GM11168 (cell line): ENCODE results near the gene CNOT6L.
"Not testable (repeated sequence)": the region's sequence is repeated elsewhere in the genome, so short reads cannot be mapped to it uniquely, and the experiment has no call there.

Source experiments
- in situ Hi-C: fragments of 300-500 bp; cut with MboI; formaldehyde crosslinking; loops from one replicate; pipeline ENCODE4 v1.12.0; 2022; ENCODE audit warnings: low sequenced_read_pairs; ENCODE audit not compliant: unreplicated experiment

The CNOT6L gene

DNA sequence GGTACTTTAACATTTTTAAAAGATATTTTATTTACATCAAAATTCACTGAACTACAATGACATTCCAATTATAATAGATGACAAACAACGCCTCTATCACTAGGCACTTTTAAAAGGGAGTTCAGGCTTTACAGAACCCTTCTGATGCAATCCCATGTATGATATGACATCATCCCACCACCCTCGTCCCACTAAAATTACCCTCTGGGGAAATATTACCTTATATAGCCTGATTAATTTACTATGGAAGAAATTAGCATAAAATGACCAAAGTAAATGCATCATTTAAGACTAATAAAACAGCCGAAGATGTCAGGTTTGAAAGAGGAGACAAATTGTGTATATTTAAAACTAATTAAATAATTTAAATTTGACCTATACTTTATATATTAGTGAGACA lies 100.7 kb downstream of the CNOT6L start:
- in situ Hi-C loops, result not testable (repeated sequence)

- in situ Hi-C loops, result no loop called here
These were observed 103.5 kb downstream of the CNOT6L start for GRCh38 chr4:77715414-77716290.

DNA sequence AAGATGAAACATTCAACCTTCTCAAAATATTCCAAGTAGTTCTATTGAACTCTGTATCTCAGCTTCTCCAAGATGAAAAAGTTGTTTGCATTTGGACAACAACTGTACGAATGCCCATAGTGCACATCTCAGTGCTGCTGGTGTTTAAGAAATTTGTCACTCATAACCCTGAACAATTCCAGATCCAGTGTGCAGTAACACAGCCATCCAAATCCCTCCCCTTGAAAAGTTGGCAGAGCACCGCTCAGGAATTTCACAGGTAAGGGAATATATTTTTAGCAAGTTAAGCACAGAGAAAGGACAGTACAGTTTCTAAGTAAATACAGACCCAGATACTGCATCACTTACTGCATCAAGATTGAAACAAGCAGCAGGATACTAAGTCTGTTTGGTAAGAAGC lies 104.7 kb downstream of the CNOT6L start:
- in situ Hi-C loops, result no loop called here

DNA sequence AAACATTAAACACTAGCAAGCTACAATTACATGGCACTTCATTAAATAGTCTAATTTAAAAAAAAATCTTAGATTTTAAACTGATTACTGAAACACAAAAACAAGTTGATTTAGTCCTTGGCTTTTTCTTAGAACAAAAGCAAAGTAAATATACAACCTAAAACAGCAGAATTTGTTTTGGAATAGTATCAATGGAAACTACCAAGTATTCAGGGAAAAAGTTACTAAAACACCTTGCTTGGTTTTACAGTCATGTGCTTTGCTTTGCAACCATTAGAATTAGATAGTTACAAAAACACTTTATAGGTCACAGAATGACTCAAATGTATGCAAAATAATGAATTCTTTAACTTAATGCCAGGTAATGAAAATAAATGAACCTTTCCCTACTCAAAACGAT lies 105.3 kb downstream of the CNOT6L start:
- in situ Hi-C loops, result no loop called here

- in situ Hi-C loops, result no loop called here
These were observed 106.5 kb downstream of the CNOT6L start for GRCh38 chr4:77712675-77713074.

GRCh38 chr4:77711469-77711868 lies 107.7 kb downstream of the CNOT6L start:
- in situ Hi-C loops, result no loop called here

GRCh38 chr4:77710684-77711083 lies 108.5 kb downstream of the CNOT6L start:
- in situ Hi-C loops, result no loop called here

GRCh38 chr4:77710059-77710458 lies 109.1 kb downstream of the CNOT6L start:
- in situ Hi-C loops, result no loop called here

GRCh38 chr4:77706717-77707116 lies 112.5 kb downstream of the CNOT6L start:
- in situ Hi-C loops, result no loop called here

DNA sequence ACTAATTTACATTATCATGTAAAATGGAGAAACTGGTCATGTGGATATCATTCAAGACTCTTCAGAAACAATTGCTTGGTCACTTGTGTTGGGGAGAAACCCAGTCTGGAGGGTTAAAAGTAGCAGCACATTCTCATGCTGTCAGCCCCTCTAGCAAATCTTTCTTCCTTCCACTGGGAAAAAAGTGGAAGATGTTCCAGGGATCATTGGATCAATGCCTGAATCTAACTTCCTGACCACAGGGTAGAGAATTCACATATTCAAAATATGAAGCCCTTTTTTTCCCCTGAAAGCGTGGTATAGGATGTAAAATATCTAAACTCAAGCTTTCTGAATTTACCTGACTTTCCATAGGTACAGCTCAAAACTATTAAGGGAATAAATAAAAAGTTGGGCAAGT lies 115.5 kb downstream of the CNOT6L start:
- in situ Hi-C loops, result no loop called here

GRCh38 chr4:77701121-77701520 lies 118.0 kb downstream of the CNOT6L start:
- in situ Hi-C loops, result no loop called here

GRCh38 chr4:77699731-77700210 lies 119.4 kb downstream of the CNOT6L start:
- in situ Hi-C loops, result no loop called here

- in situ Hi-C loops, result no loop called here
These were observed 121.1 kb downstream of the CNOT6L start for GRCh38 chr4:77697860-77698590.

- in situ Hi-C loops, result no loop called here
These were observed 123.4 kb downstream of the CNOT6L start for GRCh38 chr4:77695774-77696173.

DNA sequence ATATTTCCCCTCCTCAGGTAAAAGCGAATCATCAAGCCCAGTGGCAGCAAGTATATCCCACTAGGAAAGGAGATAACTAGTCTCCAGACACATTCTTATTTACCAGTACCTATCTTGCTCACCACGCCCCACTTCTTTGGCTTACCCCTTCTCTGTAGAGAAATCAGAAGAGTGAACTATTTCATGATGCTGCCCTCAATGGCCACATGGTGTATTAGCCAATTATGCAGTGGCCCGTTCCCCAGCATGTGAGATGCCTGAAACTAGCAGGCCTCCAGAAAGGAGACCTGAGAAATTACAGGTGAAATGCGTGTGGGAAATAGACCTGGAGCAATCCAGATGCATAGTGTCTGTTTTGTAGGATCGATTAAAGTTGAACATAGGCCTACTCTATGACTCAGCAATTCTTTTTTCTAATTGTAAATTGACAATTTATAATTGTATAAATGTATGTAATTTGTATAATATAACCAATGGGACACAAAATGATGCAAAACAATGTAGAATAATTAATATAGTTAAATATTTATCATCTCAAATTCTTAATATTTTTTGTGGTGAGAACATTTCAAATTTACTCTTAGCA lies 126.2 kb downstream of the CNOT6L start:
- in situ Hi-C loops, result no loop called here

- in situ Hi-C loops, result no loop called here
These were observed 137.4 kb downstream of the CNOT6L start for GRCh38 chr4:77681792-77682191.

- in situ Hi-C loops, result no loop called here
These were observed 142.3 kb downstream of the CNOT6L start for GRCh38 chr4:77676842-77677241.

- in situ Hi-C loops, result no loop called here
These were observed 148.1 kb downstream of the CNOT6L start for GRCh38 chr4:77671051-77671450.

DNA sequence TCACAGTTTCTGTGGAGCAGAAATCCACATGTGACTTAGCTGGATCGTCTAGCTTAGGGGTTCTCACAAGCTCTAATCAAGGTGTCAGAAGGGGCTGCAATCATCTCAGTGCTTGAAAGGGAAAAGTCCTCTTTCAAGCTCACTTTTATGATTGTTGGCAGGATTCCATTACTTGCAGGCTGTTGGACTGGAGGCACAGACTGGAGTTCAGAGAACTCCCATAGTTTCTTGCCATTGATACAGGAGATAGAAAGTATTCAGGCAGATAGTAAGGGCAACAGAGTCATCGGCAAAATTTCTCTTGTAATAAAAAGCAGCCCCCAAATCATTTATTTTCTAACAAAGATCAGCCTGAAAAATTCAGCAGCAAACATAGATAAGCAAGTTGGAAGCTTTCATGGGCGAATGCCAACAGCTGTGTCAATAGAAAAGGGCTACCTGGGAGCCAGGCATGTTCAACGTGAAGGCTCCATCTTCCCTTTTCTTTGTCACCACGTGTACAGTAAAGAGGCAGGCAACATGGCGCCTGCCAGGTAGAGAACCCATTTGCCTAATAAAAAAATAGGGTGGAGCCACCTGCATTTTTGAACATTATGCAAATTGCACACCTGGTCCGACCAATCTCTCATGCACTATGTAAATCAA lies 149.1 kb downstream of the CNOT6L start:
- in situ Hi-C loops, result no loop called here

- in situ Hi-C loops, result no loop called here
These were observed 153.6 kb downstream of the CNOT6L start for GRCh38 chr4:77665381-77666069.
